Mammary epithelial cell (primary cell): Measurements from ENCODE around the gene FNDC3B.

Source experiments
- EZH2 ChIP-seq: IDR thresholded peaks from 2 replicates; pipeline ENCODE4 v1.6.1; 2012; ENCODE audit warnings: low read length, inconsistent platforms, borderline replicate concordance
- TF ChIP-seq, protein P1 (sequence below), 2 donors: IDR thresholded peaks in 1 of 2; conservative IDR thresholded peaks in 1 of 2; 2 replicates each; pipeline ENCODE4 v1.5.1; 2011 to 2012; ENCODE audit warnings: inconsistent platforms in 2 of 2, low read length in 2 of 2, mild to moderate bottlenecking in 2 of 2, control low read depth in 1 of 2, low read depth in 1 of 2; ENCODE audit not compliant: insufficient read depth in 1 of 2; ENCODE audit errors: extremely low read depth in 1 of 2

DNA sequence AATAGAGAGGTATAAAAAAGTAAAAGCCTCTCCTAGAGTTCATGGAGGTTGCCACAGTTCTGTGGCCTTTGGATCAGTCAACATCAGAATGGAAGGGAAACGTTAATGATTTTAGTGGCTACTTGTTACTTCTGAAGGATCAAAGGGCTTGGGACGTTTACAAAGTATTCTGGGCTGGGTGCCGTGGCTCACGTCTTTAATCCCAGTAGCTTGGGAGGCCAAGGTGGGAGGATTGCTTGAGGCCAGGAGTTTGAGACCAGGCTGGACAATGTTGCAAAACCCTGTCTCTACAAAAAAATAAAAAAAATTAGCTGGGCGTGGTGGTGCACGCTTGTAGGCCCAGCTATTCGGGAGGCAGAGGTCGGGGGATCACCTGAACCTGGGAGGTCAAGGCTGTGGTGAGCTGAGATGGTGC is 44.6 kb downstream of the FNDC3B start:
- TF ChIP-seq EZH2: no peak
- TF ChIP-seq, protein P1, sequence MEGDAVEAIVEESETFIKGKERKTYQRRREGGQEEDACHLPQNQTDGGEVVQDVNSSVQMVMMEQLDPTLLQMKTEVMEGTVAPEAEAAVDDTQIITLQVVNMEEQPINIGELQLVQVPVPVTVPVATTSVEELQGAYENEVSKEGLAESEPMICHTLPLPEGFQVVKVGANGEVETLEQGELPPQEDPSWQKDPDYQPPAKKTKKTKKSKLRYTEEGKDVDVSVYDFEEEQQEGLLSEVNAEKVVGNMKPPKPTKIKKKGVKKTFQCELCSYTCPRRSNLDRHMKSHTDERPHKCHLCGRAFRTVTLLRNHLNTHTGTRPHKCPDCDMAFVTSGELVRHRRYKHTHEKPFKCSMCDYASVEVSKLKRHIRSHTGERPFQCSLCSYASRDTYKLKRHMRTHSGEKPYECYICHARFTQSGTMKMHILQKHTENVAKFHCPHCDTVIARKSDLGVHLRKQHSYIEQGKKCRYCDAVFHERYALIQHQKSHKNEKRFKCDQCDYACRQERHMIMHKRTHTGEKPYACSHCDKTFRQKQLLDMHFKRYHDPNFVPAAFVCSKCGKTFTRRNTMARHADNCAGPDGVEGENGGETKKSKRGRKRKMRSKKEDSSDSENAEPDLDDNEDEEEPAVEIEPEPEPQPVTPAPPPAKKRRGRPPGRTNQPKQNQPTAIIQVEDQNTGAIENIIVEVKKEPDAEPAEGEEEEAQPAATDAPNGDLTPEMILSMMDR (conservative IDR thresholded peaks at IDR 0.05 in 1 of 2, IDR thresholded peaks at IDR 0.05 in 1 of 2; ENCODE audit: extremely low read depth in 1 of 2, insufficient read depth in 1 of 2, low read depth in 1 of 2, low read length in 2 of 2): no peak
